A673 (cell line): ENCODE data around the gene TSPAN3.

Experiments
- EZH2 ChIP-seq: fragments of 200-600 bp; sonication (generic); IDR thresholded peaks from 2 replicates; pipeline ENCODE4 v1.6.1; 2017; ENCODE audit warnings: borderline replicate concordance, low read depth, mild to moderate bottlenecking, mixed read lengths, antibody characterized with exemption, low read length; ENCODE audit not compliant: poor library complexity, severe bottlenecking
- TF ChIP-seq, protein P1 (sequence below): fragments of 300-800, 200-600 bp; sonication (generic); conservative IDR thresholded peaks from 2 replicates; pipeline ENCODE4 v1.5.1; 2017; ENCODE audit warnings: low read depth, mild to moderate bottlenecking, antibody characterized with exemption, low read length, moderate library complexity, mixed read lengths

DNA sequence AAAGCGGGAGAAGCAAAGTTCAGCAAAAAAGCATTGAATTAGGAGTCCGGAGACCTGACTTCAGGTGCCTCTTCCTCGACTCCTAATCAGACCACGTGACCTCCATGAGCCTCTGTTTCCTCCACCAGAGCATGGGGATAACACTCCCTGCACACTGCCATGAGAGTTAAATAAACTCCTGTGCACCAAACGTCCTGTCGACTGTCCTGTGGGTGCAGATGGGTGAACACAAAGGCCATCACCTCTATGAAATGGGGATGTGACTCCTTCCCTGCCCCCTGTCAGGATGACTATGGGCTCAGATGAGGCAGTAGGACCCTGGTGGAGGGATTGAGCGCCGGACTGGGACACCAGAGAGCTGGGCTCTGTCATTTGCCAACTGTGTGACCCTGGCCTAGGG, 13.5 kb upstream of the TSPAN3 start:
- TF ChIP-seq, protein P1, sequence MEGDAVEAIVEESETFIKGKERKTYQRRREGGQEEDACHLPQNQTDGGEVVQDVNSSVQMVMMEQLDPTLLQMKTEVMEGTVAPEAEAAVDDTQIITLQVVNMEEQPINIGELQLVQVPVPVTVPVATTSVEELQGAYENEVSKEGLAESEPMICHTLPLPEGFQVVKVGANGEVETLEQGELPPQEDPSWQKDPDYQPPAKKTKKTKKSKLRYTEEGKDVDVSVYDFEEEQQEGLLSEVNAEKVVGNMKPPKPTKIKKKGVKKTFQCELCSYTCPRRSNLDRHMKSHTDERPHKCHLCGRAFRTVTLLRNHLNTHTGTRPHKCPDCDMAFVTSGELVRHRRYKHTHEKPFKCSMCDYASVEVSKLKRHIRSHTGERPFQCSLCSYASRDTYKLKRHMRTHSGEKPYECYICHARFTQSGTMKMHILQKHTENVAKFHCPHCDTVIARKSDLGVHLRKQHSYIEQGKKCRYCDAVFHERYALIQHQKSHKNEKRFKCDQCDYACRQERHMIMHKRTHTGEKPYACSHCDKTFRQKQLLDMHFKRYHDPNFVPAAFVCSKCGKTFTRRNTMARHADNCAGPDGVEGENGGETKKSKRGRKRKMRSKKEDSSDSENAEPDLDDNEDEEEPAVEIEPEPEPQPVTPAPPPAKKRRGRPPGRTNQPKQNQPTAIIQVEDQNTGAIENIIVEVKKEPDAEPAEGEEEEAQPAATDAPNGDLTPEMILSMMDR: no peak
- no peak for TF ChIP-seq EZH2
